Measurements from ENCODE around the gene KCNA4. TPM values are rescaled to one million over a fixed set of nuclear protein-coding genes. Genes with fewer than 3 reads are reported as not detected.
A peak's percentile ranks its signal among the peaks of the same experiment; 100 is the strongest.
"Not testable (repeated sequence)": the region's sequence is repeated elsewhere in the genome, so short reads cannot be mapped to it uniquely, and the experiment has no call there.

The KCNA4 gene
- polyA plus RNA-seq (2013, experiment 1 of 2; ENCODE audit: insufficient read length): not detected
- polyA plus RNA-seq (2013, experiment 2 of 2; ENCODE audit: insufficient read length): 0.02 TPM

DNA sequence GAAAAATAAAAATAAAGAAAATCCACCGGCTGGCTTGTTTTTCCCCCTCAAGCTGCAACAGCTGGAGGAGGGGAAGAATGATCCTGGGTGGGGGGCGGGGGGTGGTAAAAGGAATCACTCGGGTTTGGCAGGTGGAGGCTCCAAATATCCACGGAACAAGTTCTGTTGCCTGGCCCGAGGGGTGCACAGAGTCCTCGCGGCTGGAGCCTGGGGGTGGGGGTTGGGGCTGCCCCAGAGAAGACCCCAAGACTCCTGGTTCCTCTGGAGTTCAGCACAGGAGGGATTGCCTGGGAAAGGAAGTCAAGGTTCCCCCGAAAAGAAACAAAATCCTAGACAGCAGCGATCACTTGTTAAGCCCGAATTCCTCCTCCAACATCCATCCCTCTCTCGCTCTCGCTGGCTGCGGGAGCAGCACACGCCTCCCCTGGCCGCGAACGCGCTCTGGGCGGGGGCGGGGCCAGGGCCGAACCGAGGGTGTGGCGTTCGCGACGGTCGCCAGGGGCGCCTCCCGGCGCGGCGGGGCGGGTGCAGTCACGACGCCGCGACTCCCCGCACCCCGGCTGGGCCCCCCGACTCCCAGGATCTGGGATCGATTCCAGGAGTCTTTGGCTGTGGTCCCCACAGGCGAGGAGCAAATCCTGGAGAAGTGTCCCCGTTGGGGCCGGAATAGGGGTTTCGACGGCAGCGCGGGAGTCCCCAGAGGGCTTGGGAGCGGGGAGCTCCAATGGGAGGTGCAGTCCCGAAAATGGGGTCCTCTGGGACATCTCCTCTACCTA, at the start of gene KCNA4:
Gene KCNA4 (minus strand): TSS at position 443 of the 776 bp plus-strand sequence. CDS start 4,352 bp downstream, outside the sequence.
- DNase-seq: peak; percentile 20

DNA sequence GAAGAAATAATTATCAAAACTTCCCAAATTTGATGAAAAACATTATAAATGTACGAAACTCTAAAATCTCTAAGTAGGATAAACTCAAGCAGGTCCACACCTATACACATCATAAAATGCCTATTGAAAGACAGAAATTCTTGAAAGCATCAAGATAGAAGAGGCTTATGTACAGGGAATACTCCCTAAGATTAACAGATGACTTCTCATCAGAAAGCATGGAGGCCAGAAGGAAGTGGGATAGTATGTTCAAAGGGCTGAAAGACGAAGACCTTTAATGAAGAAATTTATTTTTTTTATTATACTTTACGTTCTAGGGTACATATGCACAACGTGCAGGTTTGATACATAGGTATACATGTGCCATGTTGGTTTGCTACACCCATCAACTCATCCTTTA, 45.3 kb upstream of the KCNA4 start:
- DNase-seq: no peak

DNA sequence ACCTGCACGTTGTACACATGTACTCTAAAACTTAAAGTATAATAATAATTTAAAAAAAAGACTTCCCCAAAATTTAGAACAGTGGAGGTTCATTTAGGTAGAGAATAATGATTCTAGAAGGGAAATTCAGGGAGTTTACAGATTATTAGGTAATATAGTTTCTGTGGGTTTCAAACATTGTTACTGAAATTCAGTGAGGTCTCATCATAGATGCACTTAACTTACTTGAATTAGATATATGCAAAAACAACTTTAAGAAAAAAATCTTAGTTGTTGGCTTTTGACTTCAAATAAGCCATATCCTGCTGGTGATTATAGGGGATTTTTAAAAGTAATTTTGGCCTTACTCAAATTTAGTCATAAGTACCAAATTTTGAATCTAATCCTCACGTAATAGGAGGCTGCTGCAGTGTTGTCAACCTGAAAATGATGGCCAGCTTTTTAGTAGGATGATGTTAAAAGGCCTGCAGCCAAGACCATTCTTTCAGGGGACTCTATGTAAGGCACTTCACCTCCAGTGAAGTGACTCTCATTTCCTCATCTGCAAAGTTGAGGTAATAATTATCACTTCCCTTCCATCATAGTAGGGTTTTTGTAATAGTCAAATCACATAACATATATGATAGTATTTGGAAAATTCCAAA, 42.5 kb upstream of the KCNA4 start:
- DNase-seq: no peak

DNA sequence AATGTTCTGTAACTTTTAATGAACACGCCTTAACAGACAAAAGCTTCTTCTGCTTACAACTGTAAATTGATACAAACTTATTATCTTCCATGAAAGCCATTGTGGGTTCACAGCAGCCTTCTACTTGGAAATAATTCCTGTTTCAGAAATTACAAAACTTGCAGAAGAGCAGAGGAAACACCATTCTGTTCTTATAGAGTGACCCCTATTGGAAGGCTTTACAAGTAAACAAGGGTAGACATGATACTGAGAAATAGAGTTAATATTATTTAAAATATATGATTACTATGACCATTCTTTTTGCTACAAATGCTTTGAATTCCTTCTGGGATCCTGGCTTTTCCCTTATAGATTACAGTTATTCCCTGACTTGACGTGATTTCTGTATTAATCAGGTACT, 32.4 kb upstream of the KCNA4 start:
- no peak for DNase-seq

DNA sequence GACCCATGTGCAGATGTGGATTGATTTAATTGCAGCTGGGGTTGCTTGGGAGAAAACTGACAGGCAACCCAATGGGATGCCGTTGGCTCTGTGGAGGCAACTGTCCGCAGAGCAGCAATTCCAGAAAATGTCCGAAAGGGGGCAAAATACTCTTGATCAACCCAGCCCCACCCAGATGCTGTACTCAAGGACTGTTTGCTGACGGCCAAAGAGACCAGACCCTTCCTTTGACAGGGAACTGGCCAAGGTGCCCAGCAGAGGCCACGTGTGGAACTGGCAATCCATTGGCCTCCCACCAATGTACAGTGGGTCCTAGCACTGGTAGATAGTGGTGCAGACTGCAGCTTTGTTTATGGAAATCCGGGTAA, 29.7 kb upstream of the KCNA4 start:
- no peak for DNase-seq

DNA sequence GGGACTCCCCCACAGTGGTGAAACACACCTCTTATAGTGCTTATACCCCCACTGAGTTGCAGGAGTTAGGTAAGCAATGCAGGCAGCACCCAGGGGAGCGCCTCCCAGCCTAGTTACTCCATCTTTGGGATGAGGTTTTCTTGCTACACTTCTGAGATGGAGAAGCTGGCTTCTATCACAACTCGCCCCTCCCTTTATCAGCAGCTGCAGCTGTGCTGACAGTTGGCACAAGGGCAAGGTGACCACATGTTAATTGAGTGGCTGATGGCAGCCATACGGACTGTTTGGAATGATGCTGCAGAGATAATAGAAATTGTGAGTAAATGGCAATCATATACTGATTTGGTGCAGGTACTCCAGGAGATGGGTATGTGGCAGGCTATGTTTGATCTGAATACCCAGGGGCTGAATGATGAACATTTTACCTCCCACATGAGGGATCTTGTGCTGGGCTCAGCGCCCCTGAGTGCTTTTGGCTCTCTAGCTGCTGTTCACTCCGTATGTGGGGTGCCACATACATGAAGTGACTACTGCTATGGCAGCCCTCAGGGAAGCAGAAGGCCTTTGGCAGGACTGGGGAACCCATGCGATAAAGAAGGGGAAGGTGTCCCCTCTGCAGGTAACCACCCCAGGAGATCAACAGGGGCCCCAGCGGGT, 29.2 kb upstream of the KCNA4 start:
- DNase-seq: no peak

DNA sequence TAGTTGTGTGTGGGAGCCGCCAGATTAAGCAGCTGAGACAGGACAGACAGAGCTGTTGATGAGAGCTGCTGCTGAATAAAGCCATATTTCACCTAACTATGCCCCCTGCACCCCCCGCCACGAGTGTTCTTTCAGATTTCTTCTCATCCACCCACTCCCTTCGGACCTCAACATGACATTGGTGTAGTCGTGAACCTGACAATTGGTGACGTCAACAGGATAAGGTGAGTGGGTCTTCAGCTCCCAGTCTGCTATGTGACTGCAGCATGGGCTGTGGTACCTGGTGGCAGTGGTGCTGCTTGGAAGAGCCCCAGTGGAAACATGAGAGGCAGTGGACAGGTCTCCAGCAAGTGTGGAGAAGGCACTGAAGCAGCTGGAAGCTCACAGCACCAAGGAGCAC, 28.3 kb upstream of the KCNA4 start:
- no peak for DNase-seq

DNA sequence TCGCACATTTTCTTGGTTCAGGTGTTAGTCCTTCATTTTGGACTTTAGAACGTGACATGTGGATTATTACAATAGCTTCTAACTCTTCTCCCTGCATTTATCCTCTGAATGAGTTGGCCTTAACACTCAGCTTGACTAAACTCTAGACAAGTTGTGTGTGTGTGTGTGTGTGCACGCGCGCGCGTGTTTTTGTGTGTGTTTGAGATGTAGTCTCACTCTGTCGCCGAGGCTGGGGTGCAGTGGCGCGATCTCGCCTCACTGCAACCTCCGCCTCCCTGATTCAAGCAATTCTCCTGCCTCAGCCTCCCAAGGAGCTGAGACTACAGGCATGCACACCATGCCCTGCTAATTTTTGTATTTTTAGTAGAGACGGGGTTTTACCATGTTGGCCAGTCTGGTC, 24.3 kb upstream of the KCNA4 start:
- DNase-seq: no peak

DNA sequence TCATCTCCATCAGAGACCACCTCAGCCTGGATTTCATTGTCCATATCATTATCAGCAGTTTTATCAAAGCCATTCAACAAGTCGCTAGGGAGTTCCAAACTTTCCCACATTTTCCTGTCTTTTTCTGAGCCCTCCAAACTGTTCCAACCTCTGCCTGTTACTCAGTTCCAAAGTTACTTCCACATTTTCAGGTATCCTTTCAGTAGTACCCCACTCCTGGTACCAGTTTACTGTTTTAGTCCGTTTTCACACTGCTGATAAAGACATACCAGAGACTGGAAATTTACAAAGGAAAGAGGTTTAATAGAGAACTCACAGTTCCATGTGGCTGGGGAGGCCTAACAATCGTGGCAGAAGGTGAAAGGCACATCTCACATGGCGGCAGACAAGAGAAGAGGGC, 17.9 kb upstream of the KCNA4 start:
- DNase-seq: not testable (repeated sequence)

DNA sequence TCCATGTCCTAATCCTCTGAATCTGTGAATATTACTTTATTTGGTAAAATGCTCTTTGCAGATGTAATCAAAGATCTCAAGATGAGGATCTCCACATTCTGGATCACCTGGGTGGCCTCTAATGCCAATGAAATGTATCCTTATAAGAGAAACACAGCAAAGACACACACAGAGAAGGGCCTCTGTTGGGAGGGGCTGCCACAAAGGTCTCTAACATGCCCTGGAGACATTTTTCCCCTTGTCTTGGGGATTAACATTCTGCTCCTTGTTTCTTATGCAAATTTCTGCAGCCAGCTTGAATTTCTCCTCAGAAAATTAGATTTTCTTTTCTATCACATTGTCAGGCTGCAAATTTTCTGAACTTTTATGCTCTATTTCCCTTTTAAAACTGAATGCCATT, 17.3 kb upstream of the KCNA4 start:
- DNase-seq: not testable (repeated sequence)

DNA sequence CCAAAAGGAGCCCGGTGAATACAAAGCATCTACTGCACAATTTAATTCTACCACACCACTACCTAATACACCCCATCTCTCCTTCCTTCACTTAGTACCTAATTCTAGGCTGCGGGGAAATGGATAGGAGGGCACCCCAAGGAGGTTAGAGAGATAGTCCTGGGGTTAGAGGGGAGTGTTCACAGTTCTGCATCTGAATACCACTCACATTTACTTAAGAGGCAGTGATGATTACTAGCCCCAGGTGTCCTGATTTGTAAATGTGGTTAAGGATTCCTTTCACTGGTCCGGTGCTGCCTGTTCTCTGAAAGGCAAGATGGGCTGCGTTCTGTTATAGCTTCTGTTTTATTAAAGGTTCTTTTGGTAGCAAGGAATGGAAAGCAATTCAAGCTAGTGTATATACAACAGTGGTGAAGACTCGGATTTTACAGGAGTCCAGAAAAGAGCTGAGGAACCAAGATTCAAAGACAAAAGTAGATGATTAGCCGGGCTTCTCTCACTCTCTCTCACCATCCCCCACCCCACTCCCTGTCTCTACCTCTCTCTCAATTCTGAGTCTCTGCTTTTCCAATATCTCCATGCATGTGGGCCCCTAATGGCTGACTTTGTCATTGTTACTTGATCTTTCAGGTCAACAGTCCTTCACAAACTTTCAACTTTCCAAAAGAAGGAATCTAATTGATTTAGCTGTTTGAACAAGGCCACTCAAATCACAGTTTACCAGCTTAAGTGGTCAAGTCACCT, 8.7 kb upstream of the KCNA4 start:
- no peak for DNase-seq

DNA sequence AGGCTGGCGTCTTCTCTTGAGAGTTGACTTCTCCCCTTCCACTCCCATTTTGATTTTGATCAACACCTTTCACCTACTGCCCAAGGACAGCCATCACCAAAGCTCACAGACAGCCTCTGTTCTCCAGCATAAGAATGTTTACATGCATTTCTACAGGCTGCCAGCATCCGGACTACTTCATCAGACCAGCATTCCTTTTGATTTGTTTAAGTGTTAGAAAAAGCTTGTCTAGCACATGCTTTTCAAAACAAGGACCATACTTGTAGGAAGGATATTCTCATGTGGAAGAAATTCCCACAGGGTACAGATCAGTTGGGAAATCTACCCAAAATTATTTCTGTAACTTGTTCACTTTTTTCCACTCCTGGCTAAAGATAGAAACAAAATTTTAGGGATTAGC, 6.2 kb upstream of the KCNA4 start:
- DNase-seq: no peak

DNA sequence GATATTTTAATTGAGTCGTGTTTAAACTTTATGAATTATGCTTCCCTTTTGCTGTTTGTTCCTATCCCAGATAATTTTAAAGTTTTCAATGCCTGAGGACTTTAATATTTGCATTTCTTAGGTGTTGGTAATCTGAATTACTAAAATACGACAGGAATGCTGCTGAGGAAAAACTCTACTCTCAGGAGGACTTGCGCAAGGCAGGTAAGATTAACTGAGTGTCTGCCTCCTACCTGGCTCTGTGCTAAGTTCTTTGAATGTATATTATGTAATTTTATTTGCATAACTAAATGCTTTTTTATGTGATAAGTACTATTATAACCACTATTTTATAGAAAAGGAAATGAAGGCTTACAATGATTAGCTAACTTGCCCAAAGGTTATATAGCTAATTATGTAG, 2.7 kb upstream of the KCNA4 start:
- DNase-seq: no peak

DNA sequence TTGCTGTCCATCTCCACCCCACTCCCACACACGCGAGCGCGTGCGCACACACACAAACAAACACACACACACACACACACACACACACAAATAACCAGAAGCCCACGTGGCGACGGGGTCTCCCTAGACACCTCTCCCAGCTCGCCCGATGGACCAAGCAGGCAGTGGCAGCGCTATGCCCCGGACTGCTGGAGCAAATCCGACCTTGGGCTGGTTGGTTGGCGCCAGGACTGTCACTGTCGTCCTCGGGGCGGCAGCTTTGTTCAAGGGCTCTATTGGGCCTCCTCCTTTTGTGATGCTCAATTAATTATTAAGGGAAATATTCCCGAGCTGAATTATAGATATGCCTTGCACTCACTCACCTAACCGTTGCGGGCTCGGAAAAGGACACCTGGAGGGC, 1.7 kb upstream of the KCNA4 start:
- no peak for DNase-seq

DNA sequence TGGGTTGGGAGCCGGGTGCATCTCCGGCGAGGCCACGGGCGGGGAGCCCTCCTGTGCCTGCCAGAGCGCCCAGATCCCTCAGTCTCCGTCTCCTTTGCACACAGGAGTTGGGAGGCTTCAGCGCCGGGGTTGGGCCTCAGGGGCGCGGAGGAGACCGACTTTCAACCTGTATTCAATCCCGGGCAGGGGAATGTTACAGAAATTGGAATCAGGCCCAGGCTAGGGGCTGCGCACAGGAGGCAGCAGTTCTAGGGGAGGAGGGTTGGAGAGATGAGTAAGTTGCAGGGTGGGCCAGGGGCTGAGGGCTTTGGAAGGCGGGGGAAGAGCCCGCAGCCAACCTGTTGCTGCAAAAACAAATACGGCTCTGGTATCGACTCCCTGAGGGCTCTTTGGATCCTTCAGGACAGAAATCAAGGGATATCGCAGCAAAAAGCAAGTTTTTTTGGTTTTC, 640 bp upstream of the KCNA4 start:
- DNase-seq: no peak

DNA sequence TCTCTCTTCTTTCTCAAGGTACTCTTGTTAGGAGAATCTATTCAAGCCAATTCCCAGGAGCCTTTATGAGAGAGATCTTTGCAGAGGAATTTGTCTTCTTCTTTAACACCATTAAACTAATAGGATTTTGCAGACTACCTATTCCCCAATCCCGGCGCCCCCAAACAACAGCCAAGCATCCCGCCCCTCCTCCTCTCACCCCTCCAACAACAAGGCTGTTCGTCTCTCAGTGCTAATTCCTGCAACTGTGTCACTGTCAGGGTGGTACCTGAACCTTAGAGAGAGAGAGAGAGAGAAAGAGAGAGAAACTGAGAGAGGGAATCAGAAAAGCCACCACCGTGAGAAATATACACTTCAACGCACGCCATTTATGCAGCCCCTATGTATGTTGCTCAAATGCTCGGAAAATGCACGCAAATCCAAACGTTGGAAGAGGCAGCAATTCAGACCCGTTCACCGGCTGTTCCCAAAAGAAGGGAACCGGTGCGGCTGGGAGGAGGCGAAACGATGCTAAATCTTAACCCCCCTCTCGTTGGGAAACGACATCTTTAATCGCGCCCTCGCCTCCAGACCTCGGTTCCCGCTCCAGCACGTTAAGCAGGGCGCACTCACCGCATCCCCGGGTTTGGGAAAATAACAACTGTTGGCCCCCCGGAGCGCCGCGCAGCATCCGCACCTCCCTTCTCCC, 961 bp downstream of the KCNA4 start:
- no peak for DNase-seq

DNA sequence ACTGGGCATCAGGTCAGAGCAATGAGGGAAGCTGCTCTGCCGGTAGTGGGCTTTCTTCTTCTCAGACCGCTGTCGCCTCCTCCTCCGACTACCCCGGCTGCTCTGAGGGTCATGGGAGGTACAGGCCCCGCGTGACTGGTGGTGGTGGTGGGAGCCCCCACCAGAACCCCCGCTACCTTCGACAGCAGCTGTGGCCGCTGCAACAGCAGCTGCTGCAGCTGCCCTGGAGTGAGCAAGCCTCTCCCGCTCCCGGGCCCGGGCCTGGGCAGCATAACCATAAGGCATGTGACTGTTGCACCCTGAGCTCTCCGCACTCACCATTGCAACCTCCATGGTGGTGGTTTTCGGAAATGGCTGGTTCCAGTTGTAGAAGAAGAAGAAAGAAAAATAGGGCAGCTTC, 4.5 kb downstream of the KCNA4 start:
- no peak for DNase-seq

DNA sequence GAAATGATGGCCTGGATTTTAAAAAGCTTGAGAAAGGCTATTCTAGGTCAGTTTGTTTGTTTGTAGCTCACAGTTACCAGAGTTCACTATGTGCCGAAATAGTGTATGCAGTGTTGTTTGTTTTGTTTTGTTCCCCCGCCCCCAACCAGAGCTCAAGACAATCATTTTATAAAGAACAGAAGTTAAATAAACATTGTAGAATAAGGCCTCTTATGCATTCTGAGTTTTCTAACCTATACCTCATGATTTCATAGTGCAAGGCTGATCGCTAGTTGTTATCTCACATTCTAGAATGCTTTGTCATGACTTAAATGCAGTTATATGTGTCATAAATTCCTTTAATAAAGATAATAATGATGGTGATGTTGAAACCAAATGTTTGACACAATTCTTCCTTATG, 7.8 kb downstream of the KCNA4 start:
- DNase-seq: no peak

DNA sequence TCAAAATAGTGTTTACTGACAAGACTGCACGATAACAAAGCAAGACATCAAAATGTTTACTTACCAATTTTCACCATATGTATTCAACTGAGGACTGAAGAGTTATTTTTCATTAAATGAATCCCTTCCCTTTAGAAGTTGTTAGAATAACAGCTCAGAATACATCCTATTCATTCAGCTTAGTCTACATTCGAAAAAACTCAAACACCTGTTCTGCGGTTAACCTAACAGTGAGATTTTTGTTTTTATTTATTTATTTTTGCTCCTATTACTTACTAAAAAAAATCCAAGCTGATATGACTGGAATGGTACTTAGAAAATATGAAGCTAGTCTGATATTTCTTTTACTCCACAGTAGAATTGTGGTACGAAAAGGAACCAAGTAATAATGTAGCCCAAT, 10.0 kb downstream of the KCNA4 start:
- no peak for DNase-seq

DNA sequence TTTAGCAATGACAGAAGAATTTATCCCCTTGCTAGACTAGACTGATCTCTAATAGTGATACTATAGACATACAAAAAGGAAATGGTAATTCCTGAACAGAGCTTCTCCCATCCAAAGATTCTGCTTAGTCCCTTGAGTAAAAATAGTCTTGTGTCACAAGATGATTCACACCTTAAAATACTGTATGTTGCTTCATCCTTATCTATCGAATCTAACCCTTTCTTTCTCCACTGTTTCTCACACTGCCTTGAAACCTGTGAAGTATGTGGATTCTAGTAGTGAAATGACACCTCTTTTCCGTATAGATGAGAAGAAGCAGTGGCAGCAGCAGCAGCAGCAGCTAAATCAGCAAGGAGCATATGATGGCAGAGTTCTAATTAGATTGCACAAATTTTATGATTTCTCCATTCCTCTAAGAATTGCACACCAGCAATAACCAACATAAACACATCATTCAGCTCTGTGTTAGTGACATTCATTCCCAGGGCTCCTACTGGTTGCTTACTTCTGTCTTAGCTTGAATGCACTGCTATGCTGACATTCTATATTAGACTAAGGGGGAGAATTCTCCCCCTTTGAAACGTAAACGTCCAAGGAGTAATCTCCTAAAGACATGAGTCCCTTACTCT, 14.6 kb downstream of the KCNA4 start:
- DNase-seq: no peak

DNA sequence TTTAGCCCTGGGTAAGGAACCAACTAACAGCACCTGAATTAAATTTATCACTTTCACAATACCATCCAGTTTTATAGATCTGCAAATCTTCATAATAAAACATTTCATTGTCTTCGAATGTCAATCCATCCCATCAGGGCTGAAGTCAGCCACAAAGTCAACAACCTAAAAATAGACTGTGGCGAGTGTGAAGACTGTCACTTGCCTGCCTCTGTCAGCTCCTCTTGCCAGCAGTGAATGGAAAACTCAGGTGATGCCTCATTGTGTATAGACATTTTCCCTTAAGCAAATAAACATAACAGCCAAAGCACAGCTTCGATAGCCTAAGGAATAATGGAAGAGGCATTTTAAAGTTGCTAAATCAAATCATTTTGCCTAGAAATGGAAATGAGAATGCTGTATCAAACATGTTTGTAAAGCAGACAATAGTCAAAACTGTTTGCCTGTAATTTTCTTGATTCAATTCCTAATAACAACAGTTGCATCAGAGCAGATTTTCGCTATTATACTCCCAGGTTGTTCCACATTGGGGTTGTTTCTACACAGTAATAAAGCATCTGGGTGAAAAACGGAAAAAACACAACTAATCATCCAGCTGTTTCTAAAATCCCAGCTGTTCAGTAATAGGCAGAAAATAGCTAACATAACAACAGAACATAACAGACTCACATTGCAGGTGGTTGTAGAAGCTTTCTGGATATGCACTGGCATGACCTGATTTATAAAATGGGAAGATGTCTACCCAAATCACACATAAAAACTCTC, 15.7 kb downstream of the KCNA4 start:
- DNase-seq: no peak
